ENCODE measurements around the gene ANKRD9. TPM values are rescaled to one million over a fixed set of nuclear protein-coding genes. Genes with fewer than 3 reads are reported as not detected.

Gene ANKRD9
- polyA plus RNA-seq, 1 donor from 2014 or later, result 1.5 TPM

GRCh38 chr14:102503641-102504327 is 5.8 kb downstream of the ANKRD9 start:
- H3K36me3 ChIP-seq (ENCODE audit: insufficient read depth, low read length), result no peaks in the 10 kb centered on the region
- no peaks in the 10 kb centered on the region for H4K20me1 ChIP-seq (ENCODE audit: insufficient read depth)
- no peak overlapping the region for H2AFZ ChIP-seq (ENCODE audit: low read depth, low read length)
- no peaks in the 10 kb centered on the region for H3K9me2 ChIP-seq (ENCODE audit: insufficient read depth, low read length)
- H3K79me2 ChIP-seq (replicated peaks; ENCODE audit: insufficient read depth, low read length), result no peaks in the 10 kb centered on the region
- H3K9ac ChIP-seq (ENCODE audit: low read length), result no peak overlapping the region
- no peaks in the 10 kb centered on the region for H3K27me3 ChIP-seq (ENCODE audit: insufficient read depth, low read depth, low read length)
- no peaks in the 10 kb centered on the region for H3K9me3 ChIP-seq (ENCODE audit: low read length)
- H3K27ac ChIP-seq (ENCODE audit: low read length), result no peak overlapping the region
- H3K4me2 ChIP-seq (ENCODE audit: low read length), result no peak overlapping the region
- H3K4me3 ChIP-seq (ENCODE audit: low read length), result no peak overlapping the region
- TF ChIP-seq MXI1 (conservative IDR thresholded peaks at IDR 0.05; ENCODE audit: poor library complexity, severe bottlenecking), result no peak
- no peak for TF ChIP-seq POLR2AphosphoS5 (IDR thresholded peaks at IDR 0.05)
- TF ChIP-seq SMC3 (conservative IDR thresholded peaks at IDR 0.05; ENCODE audit: poor library complexity), result no peak
- no peak for TF ChIP-seq REST (IDR thresholded peaks at IDR 0.05; ENCODE audit: borderline replicate concordance)
- no peak for TF ChIP-seq CTCF (IDR thresholded peaks at IDR 0.05; ENCODE audit: poor library complexity, severe bottlenecking)
- no peak for TF ChIP-seq EP300 (conservative IDR thresholded peaks at IDR 0.05; ENCODE audit: poor library complexity, severe bottlenecking)
- TF ChIP-seq EZH2 (IDR thresholded peaks at IDR 0.05; ENCODE audit: borderline replicate concordance, insufficient read depth, low read length, poor library complexity, severe bottlenecking), result no peak
- no peaks in the 10 kb centered on the region for H3F3A ChIP-seq (ENCODE audit: insufficient read depth, low read length, poor library complexity, severe bottlenecking)

- Histone ChIP-seq H3K4me2 (ENCODE audit: low read length) (no peak overlapping the region), H3K27ac (ENCODE audit: low read length) (no peak overlapping the region), H3K9me3 (ENCODE audit: low read length) (no peaks in the 10 kb centered on the region), H4K20me1 (ENCODE audit: insufficient read depth) (no peaks in the 10 kb centered on the region), H3F3A (ENCODE audit: insufficient read depth, low read length, poor library complexity, severe bottlenecking) (no peaks in the 10 kb centered on the region), H2AFZ (ENCODE audit: low read depth, low read length) (no peak overlapping the region), H3K4me3 (ENCODE audit: low read length) (no peak overlapping the region), H3K9me2 (ENCODE audit: insufficient read depth, low read length) (no peaks in the 10 kb centered on the region), H3K27me3 (ENCODE audit: insufficient read depth, low read depth, low read length) (no peaks in the 10 kb centered on the region), H3K36me3 (ENCODE audit: insufficient read depth, low read length) (no peaks in the 10 kb centered on the region), H3K79me2 (replicated peaks; ENCODE audit: insufficient read depth, low read length) (no peaks in the 10 kb centered on the region), H3K9ac (ENCODE audit: low read length) (no peak overlapping the region)
- TF ChIP-seq MXI1 (conservative IDR thresholded peaks at IDR 0.05; ENCODE audit: poor library complexity, severe bottlenecking) (no peak), RAD21 (conservative IDR thresholded peaks at IDR 0.05) (no peak), TAF1 (IDR thresholded peaks at IDR 0.05; ENCODE audit: low read depth) (no peak), SMC3 (conservative IDR thresholded peaks at IDR 0.05; ENCODE audit: poor library complexity) (no peak), EZH2 (IDR thresholded peaks at IDR 0.05; ENCODE audit: borderline replicate concordance, insufficient read depth, low read length, poor library complexity, severe bottlenecking) (no peak), POLR2AphosphoS5 (IDR thresholded peaks at IDR 0.05) (no peak), REST (IDR thresholded peaks at IDR 0.05; ENCODE audit: borderline replicate concordance) (no peak), EP300 (conservative IDR thresholded peaks at IDR 0.05; ENCODE audit: poor library complexity, severe bottlenecking) (no peak)
These were observed 7.0 kb downstream of the ANKRD9 start for GRCh38 chr14:102502571-102502970.

Data from neural cell (in vitro differentiated cells).